Endothelial cell of coronary artery (primary cell): Measurements from ENCODE around the gene PDE3A. TPM values are rescaled to one million over a fixed set of nuclear protein-coding genes. Genes with fewer than 3 reads are reported as not detected.

Experiments
- total RNA-seq: library from RNA; depleted of rRNA; stranded (reverse); fragments of >200 nt; gene quantifications from 2 replicates; pipeline ENCODE4 v1.2.3, GENCODE V29; 2014

PDE3A gene
- 10.3 and 14.8 TPM in 2 replicates for total RNA-seq

GRCh38 chr12:20368114-20368650, at the start of gene PDE3A:
PDE3A (plus strand) TSS chr12:20368537; CDS start chr12:20369285, 748 bp downstream.

GRCh38 chr12:20695232-20695631, 326.9 kb downstream of the PDE3A start, which contains the start of gene SLCO1C1:
SLCO1C1 (plus strand) TSS chr12:20695332; CDS start chr12:20699577, 4,245 bp downstream.

